Spleen (tissue), 11 donors: Measurements from ENCODE around the gene ACP7. TPM values are rescaled to one million over a fixed set of nuclear protein-coding genes. Genes with fewer than 3 reads are reported as not detected.

Experiments used
- DNase-seq: peaks from one replicate; pipeline ENCODE4 v3.0.0-alpha.2; 2020
- H3K27ac ChIP-seq, 8 donors: fragments of 200-600 bp; sonication (generic) in 7 of 8; 1 replicate in 4 of 8; 2 replicates in 4 of 8; pipeline versions ENCODE4 v1.5.0 to v1.8.0; 2016 to 2021; ENCODE audit warnings: inconsistent platforms in 4 of 8, mild to moderate bottlenecking in 4 of 8, moderate library complexity in 1 of 8
- H3K27me3 ChIP-seq, 7 donors: fragments of 200-600 bp; sonication (generic) in 6 of 7; replicated peaks in 1 of 7; 1 replicate in 4 of 7; 2 replicates in 3 of 7; pipeline versions ENCODE4 v1.5.0 to v1.8.0; 2016 to 2021; ENCODE audit warnings: inconsistent platforms in 3 of 7, mild to moderate bottlenecking in 1 of 7
- H3K36me3 ChIP-seq, 6 donors: fragments of 200-600 bp; sonication (generic) in 5 of 6; 1 replicate in 4 of 6; 2 replicates in 2 of 6; pipeline versions ENCODE4 v1.5.0 to v1.8.0; 2016 to 2021; ENCODE audit warnings: inconsistent platforms in 2 of 6
- H3K4me1 ChIP-seq, 6 donors: fragments of 200-600 bp; sonication (generic) in 5 of 6; 1 replicate in 3 of 6; 2 replicates in 3 of 6; pipeline versions ENCODE4 v1.5.0 to v1.8.0; 2016 to 2021; ENCODE audit warnings: inconsistent platforms in 3 of 6
- H3K4me3 ChIP-seq, 8 donors: fragments of 200-600 bp; sonication (generic) in 7 of 8; 1 replicate in 4 of 8; 2 replicates in 4 of 8; pipeline versions ENCODE4 v1.5.0 to v1.8.0; 2016 to 2021; ENCODE audit warnings: inconsistent platforms in 4 of 8, mild to moderate bottlenecking in 4 of 8, moderate library complexity in 2 of 8
- H3K9me3 ChIP-seq, 8 donors: fragments of 200-600 bp; sonication (generic) in 7 of 8; 1 replicate in 4 of 8; 2 replicates in 4 of 8; pipeline versions ENCODE4 v1.5.0 to v1.8.0; 2016 to 2021; ENCODE audit warnings: inconsistent platforms in 4 of 8
- CTCF ChIP-seq, 11 experiments: fragments of 200-600 bp in 7 of 11; fragments of 450-650 bp in 4 of 11; sonication (generic) in 4 of 11; IDR thresholded peaks in 8 of 11; conservative IDR thresholded peaks in 3 of 11; 1 replicate in 7 of 11; 2 replicates in 4 of 11; pipeline versions ENCODE4 v1.4.0 to v1.8.0; 2016 to 2021; ENCODE audit warnings: antibody characterized with exemption in 11 of 11, inconsistent platforms in 4 of 11, mild to moderate bottlenecking in 1 of 11
- POLR2A ChIP-seq, 3 donors: fragments of 450-650 bp; IDR thresholded peaks; one replicate each; pipeline ENCODE4 v1.5.1; 2017; ENCODE audit warnings: antibody characterized with exemption in 3 of 3, mild to moderate bottlenecking in 1 of 3
- POLR2AphosphoS5 ChIP-seq, 3 donors: sonication (generic); formaldehyde crosslinking; IDR thresholded peaks; one replicate each; pipeline ENCODE4 v1.5.1; 2017; ENCODE audit warnings: antibody characterized with exemption in 3 of 3
- WGBS, 5 donors: extraction: QIAGEN DNeasy Blood & Tissue Kit in 3 of 5; methylation state at CpG; one replicate each; pipeline versions ENCODE4 v1.1.5 to v1.1.7; 2013 to 2018; 5-methylcytosine and 5-hydroxymethylcytosine counted together
- intact Hi-C: fragments of 100-400 bp; cut with DNase I; formaldehyde crosslinking; loops from one replicate; pipeline ENCODE4 v1.15.0; 2023; ENCODE audit warnings: low total_unique reads
- polyA plus RNA-seq, 3 donors: library from polyadenylated mRNA; stranded (reverse); fragments of 200-250 nt; gene quantifications; one replicate each; pipeline ENCODE4 v1.2.1, GENCODE V29; 2013
- total RNA-seq, 7 donors: library from RNA; depleted of rRNA in 3 of 7; stranded (reverse); fragments of >200 nt in 3 of 7; fragmentation: NEBNext Ultra II Directional in 4 of 7; extraction: Animal tissue kit (Norgen Biotek cat#: 25700) in 4 of 7; gene quantifications; one replicate each; pipeline versions ENCODE4 v1.1.0 to v1.2.1, GENCODE V29; 2016 to 2021
- donor health status: healthy with polysubstance abuse.
- donor health status: DM: no; HTN: no; CAD: no; lungs with moderate emphysema.
- donor health status: DM: no; HTN: no; CAD: no.
- donor health status: Bipolar disorder and iron deficiency.
- donor health status: healthy.
- donor health status: DM: no; HTN: no; CAD: no.
- donor health status: DM: yes; HTN: yes; CAD: no.

The ACP7 gene
- total and polyA plus RNA-seq, 10 donors = not detected

GRCh38 chr19:39045506-39045905 is 38.7 kb upstream of the ACP7 start:
- WGBS, 5 donors = 71 to 87% (median 77%) methylated on average over 6 of the region's 6 CpGs
- intact Hi-C loops = no loop called here
- peaks cover 0 to 7% (median 0%) of the 10 kb centered on the region in 7 donors for H3K27me3 ChIP-seq

GRCh38 chr19:39046037-39046821 is 37.9 kb upstream of the ACP7 start:
- H3K36me3 ChIP-seq = no peaks in the 10 kb centered on the region
- H3K27ac ChIP-seq = no peak overlapping the region
- intact Hi-C loops = no loop called here
- TF ChIP-seq CTCF (IDR thresholded peaks at IDR 0.05 in 8 of 11, conservative IDR thresholded peaks at IDR 0.05 in 3 of 11) (no peak), POLR2AphosphoS5 (IDR thresholded peaks at IDR 0.05) (no peak), POLR2A (IDR thresholded peaks at IDR 0.05) (no peak)
- peaks cover 0 to 7% (median 0%) of the 10 kb centered on the region in 7 donors for H3K27me3 ChIP-seq
- no peaks in the 10 kb centered on the region for H3K4me1 ChIP-seq
- WGBS, 5 donors = 67 to 86% (median 77%) methylated on average over 7 of the region's 7 CpGs
- DNase-seq = no peak
- peaks cover 0 to 4% (median under 1%) of the 10 kb centered on the region in 8 donors for H3K9me3 ChIP-seq
- H3K4me3 ChIP-seq = no peak overlapping the region

More at GRCh38 chr19:39045506-39045905, 38.7 kb upstream of the ACP7 start:
- no peaks in the 10 kb centered on the region for H3K4me1 ChIP-seq
- H3K36me3 ChIP-seq = no peaks in the 10 kb centered on the region
- H3K9me3 ChIP-seq = peaks cover 0 to 9% (median 2%) of the 10 kb centered on the region in 8 donors
- H3K27ac ChIP-seq = no peak overlapping the region
- H3K4me3 ChIP-seq = no peak overlapping the region
- TF ChIP-seq POLR2A (IDR thresholded peaks at IDR 0.05) (no peak), CTCF (IDR thresholded peaks at IDR 0.05 in 8 of 11, conservative IDR thresholded peaks at IDR 0.05 in 3 of 11) (no peak), POLR2AphosphoS5 (IDR thresholded peaks at IDR 0.05) (no peak)
- DNase-seq = no peak

- Histone ChIP-seq H3K36me3 (no peaks in the 10 kb centered on the region), H3K9me3 (no peaks in the 10 kb centered on the region), H3K27me3 (peaks cover 0 to 14% (median 0%) of the 10 kb centered on the region in 7 donors), H3K27ac (no peak overlapping the region), H3K4me1 (no peaks in the 10 kb centered on the region), H3K4me3 (no peak overlapping the region)
- WGBS, 5 donors = 38 to 94% (median 62%) methylated on average over 2 of the region's 2 CpGs
- no peak for DNase-seq
- TF ChIP-seq CTCF (IDR thresholded peaks at IDR 0.05 in 8 of 11, conservative IDR thresholded peaks at IDR 0.05 in 3 of 11) = no peak
- no peak for TF ChIP-seq POLR2AphosphoS5 (IDR thresholded peaks at IDR 0.05)
- no peak for TF ChIP-seq POLR2A (IDR thresholded peaks at IDR 0.05)
- intact Hi-C loops = no loop called here
Observed at GRCh38 chr19:39047073-39047472, 37.1 kb upstream of the ACP7 start.

- Histone ChIP-seq H3K4me1 (no peaks in the 10 kb centered on the region), H3K4me3 (no peak overlapping the region), H3K36me3 (no peaks in the 10 kb centered on the region), H3K9me3 (peaks cover 0 to 6% (median 0%) of the 10 kb centered on the region in 8 donors), H3K27me3 (peaks cover 0 to 13% (median 0%) of the 10 kb centered on the region in 7 donors), H3K27ac (no peak overlapping the region)
- peak; percentile 89 for DNase-seq
- TF ChIP-seq POLR2A (IDR thresholded peaks at IDR 0.05) = no peak
- TF ChIP-seq CTCF (IDR thresholded peaks at IDR 0.05 in 8 of 11, conservative IDR thresholded peaks at IDR 0.05 in 3 of 11) = peak in 10 of 11 experiments; percentile 27 to 85 (median 70)
- intact Hi-C loops = no loop called here
- WGBS, 5 donors = 20 to 34% (median 24%) methylated on average over 8 to 10 of the region's 10 CpGs
Observed at GRCh38 chr19:39052243-39052746, 31.9 kb upstream of the ACP7 start.
